Loucy (cell line): ENCODE measurements around the gene NPIPB6.

Experiments used
- CTCF ChIP-seq: fragments of 200-600 bp; sonication (generic); conservative IDR thresholded peaks from 2 replicates; pipeline ENCODE4 v1.5.1; 2014; ENCODE audit warnings: mild to moderate bottlenecking, antibody characterized with exemption, low read length
- EZH2phosphoT487 ChIP-seq: fragments of 200-600 bp; IDR thresholded peaks from 2 replicates; pipeline ENCODE4 v1.6.1; 2018; ENCODE audit warnings: antibody characterized with exemption, mild to moderate bottlenecking, moderate library complexity, borderline replicate concordance

- TF ChIP-seq CTCF (no peak), EZH2phosphoT487 (no peak)
Measured at GRCh38 chr16:28308794-28309584, 54.3 kb downstream of the NPIPB6 start.
